Measurements from ENCODE around the gene SIPA1. TPM values are rescaled to one million over a fixed set of nuclear protein-coding genes. Genes with fewer than 3 reads are reported as not detected.

The SIPA1 gene
- total and polyA plus RNA-seq, 2 of the 8 experiments (the other 6 are each of a cell fraction or from before 2014, with no cell fraction given), result 35.3 to 72.2 TPM

DNA sequence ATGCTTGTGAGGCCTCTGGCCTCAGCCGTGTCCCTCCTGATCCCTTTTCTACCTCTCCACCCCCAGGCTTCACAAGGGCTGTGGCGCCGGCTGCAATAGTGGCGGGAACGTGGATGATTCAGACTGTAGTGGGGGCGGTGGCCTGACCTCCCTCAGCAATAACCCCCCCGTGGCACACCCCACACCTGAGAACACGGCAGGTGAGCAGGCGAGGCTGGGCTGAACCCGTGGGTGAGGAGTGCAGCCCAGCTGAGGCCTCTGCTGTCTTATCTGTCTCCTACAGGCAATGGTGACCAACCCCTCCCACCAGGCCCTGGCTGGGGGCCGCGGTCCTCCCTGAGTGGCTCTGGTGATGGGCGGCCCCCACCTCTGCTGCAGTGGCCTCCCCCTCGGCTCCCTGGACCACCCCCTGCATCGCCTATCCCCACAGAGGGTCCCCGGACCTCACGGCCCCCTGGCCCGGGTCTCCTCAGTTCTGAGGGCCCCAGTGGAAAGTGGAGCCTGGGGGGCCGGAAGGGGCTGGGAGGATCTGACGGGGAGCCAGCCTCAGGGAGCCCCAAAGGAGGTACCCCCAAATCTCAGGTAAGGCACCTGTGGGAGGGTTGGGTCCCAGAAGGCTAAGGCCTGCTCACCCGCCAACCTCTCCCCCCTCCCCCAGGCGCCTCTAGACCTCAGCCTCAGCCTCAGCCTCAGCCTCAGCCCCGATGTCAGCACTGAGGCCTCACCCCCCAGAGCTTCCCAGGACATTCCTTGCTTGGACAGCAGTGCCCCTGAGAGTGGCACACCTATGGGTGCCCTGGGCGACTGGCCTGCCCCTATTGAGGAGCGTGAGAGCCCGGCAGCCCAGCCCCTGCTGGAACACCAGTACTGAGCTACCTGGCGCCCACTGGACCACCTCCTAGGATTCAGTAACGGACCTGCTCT lies 1.5 kb upstream of the SIPA1 start:
- Histone ChIP-seq H3K9ac (replicated peaks in 1 of 4; ENCODE audit: extremely low read depth in 1 of 4, low read depth in 3 of 4, low read length in 3 of 4) (no peak overlapping the region), H3K4me3 (ENCODE audit: extremely low read depth in 1 of 4, insufficient read depth in 2 of 4, low read depth in 3 of 4, low read length in 4 of 4) (no peak overlapping the region), H2BK20ac (ENCODE audit: low read length) (no peak overlapping the region), H2BK12ac (ENCODE audit: low read depth, low read length) (no peak overlapping the region), H3K79me2 (ENCODE audit: control insufficient read depth in 1 of 2, insufficient read depth in 2 of 2, low read length in 2 of 2) (no peaks in the 10 kb centered on the region), H3K27ac (ENCODE audit: low read depth, low read length) (no peak overlapping the region), H3K23me2 (ENCODE audit: low read depth, low read length) (peaks cover 3% of the 10 kb centered on the region; the same call in 1 of the 2 replicates), H3K9me3 (ENCODE audit: insufficient read depth in 2 of 2, low read depth in 1 of 2, low read length in 1 of 2) (no peaks in the 10 kb centered on the region), H4K8ac (ENCODE audit: extremely low read depth, insufficient read depth, low read length) (no peak overlapping the region), H3K4me1 (replicated peaks in 1 of 4; ENCODE audit: control insufficient read depth in 3 of 4, insufficient read depth in 4 of 4, low read length in 3 of 4) (peaks cover 3 to 17% (median 9%) of the 10 kb centered on the region in 4 experiments), H3K4me2 (ENCODE audit: insufficient read depth in 1 of 2, low read depth in 2 of 2, low read length in 2 of 2) (no peak overlapping the region; a peak in 1 of 4 replicates), H2BK120ac (replicated peaks; ENCODE audit: low read depth, low read length) (no peak overlapping the region), H2BK15ac (ENCODE audit: low read length) (no peak overlapping the region), H3K79me1 (ENCODE audit: low read depth, low read length) (peaks cover 4% of the 10 kb centered on the region; the same call in 1 of the 2 replicates), H4K20me1 (replicated peaks in 1 of 2; ENCODE audit: control insufficient read depth in 1 of 2, insufficient read depth in 2 of 2, low read length in 2 of 2) (peaks cover 0 to 10% of the 10 kb centered on the region in 2 experiments), H4K5ac (ENCODE audit: insufficient read length, low read depth, low read length) (no peak overlapping the region), H3K4ac (replicated peaks; ENCODE audit: insufficient read length, low read depth, low read length) (no peak overlapping the region), H2AFZ (ENCODE audit: low read length) (no peak overlapping the region), H3K23ac (ENCODE audit: insufficient read length) (no peak overlapping the region), H4K91ac (replicated peaks; ENCODE audit: insufficient read length, low read length) (no peak overlapping the region), H2AK5ac (ENCODE audit: low read depth, low read length) (no peak overlapping the region), H3K14ac (ENCODE audit: insufficient read length) (no peak overlapping the region), H3K56ac (replicated peaks; ENCODE audit: insufficient read length, low read depth, low read length) (no peak overlapping the region), H2BK5ac (ENCODE audit: low read depth, low read length) (no peak overlapping the region), H3K18ac (ENCODE audit: extremely low read depth, low read length) (no peak overlapping the region), H3K27me3 (replicated peaks in 1 of 4; ENCODE audit: control insufficient read depth in 3 of 4, extremely low read depth in 1 of 4, insufficient read depth in 3 of 4, low read length in 3 of 4) (no peaks in the 10 kb centered on the region), H3K36me3 (ENCODE audit: control insufficient read depth in 2 of 4, insufficient read depth in 4 of 4, low read length in 3 of 4) (peaks cover 2 to 31% (median 18%) of the 10 kb centered on the region in 4 experiments; a peak in 6 of 8 replicates)
- ChIA-PET CTCF (ENCODE audit: partially characterized antibody) (interaction anchor here (0.6 to 2.4 kb wide), 5 partner anchors 11 to 1452 kb away, joined by 3 to 9 read pairs (median 3); no protein-coding TSS in a partner anchor), POLR2A (ENCODE audit: partially characterized antibody) (interaction anchor here (1.4 to 6.9 kb wide), 6 partner anchors 11 to 18 kb away, joined by 3 to 55 read pairs (median 21); no protein-coding TSS in a partner anchor)
- FAIRE-seq (no peak), DNase-seq (ENCODE audit: low read depth in 1 of 2, low spot score in 2 of 2) (no peak)
- WGBS, 2 experiments (ENCODE audit: extremely low coverage in 1 of 2, insufficient coverage in 1 of 2, insufficient read length in 1 of 2, insufficient replicate concordance in 2 of 2, low coverage in 1 of 2, low lambda C conversion rate in 2 of 2, missing lambda C conversion rate in 1 of 2), result 89% methylated on average over 23 of the region's 28 CpGs; no CpG with 5 or more reads in 1 of the 2 experiments
- no peak for TF ChIP-seq RXRA (IDR thresholded peaks at IDR 0.05; ENCODE audit: insufficient read depth, low read depth, low read length)
- TF ChIP-seq, protein P1, sequence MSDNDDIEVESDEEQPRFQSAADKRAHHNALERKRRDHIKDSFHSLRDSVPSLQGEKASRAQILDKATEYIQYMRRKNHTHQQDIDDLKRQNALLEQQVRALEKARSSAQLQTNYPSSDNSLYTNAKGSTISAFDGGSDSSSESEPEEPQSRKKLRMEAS (IDR thresholded peaks at IDR 0.05), result no peak
- no peak for TF ChIP-seq SP4 (IDR thresholded peaks at IDR 0.05; ENCODE audit: low read length)
- TF ChIP-seq SP1 (IDR thresholded peaks at IDR 0.05; ENCODE audit: low read depth, low read length), result no peak
- TF ChIP-seq NRF1 (IDR thresholded peaks at IDR 0.05; ENCODE audit: low read depth, low read length), result no peak
- TF ChIP-seq SIN3A (conservative IDR thresholded peaks at IDR 0.05 in 1 of 2, IDR thresholded peaks at IDR 0.05 in 1 of 2; ENCODE audit: low read depth in 1 of 2, low read length in 2 of 2), result no peak
- no peak for TF ChIP-seq RNF2 (IDR thresholded peaks at IDR 0.05; ENCODE audit: borderline replicate concordance, low read depth, low read length, missing control alignments, poor library complexity, severe bottlenecking)
- no peak for TF ChIP-seq USF2 (IDR thresholded peaks at IDR 0.05; ENCODE audit: low read length)
- TF ChIP-seq KDM5A (IDR thresholded peaks at IDR 0.05; ENCODE audit: low read length), result no peak
- no peak for TF ChIP-seq ASH2L (IDR thresholded peaks at IDR 0.05; ENCODE audit: low read length)

All from H1 (cell line).